ENCODE measurements around the gene CFDP1. TPM values are rescaled to one million over a fixed set of nuclear protein-coding genes. Genes with fewer than 3 reads are reported as not detected.

Gene CFDP1
- total and polyA plus RNA-seq, 2 donors (not counting 3 experiments of a cell fraction or from before 2014, with no cell fraction given) = 17.8 to 53.8 TPM

DNA sequence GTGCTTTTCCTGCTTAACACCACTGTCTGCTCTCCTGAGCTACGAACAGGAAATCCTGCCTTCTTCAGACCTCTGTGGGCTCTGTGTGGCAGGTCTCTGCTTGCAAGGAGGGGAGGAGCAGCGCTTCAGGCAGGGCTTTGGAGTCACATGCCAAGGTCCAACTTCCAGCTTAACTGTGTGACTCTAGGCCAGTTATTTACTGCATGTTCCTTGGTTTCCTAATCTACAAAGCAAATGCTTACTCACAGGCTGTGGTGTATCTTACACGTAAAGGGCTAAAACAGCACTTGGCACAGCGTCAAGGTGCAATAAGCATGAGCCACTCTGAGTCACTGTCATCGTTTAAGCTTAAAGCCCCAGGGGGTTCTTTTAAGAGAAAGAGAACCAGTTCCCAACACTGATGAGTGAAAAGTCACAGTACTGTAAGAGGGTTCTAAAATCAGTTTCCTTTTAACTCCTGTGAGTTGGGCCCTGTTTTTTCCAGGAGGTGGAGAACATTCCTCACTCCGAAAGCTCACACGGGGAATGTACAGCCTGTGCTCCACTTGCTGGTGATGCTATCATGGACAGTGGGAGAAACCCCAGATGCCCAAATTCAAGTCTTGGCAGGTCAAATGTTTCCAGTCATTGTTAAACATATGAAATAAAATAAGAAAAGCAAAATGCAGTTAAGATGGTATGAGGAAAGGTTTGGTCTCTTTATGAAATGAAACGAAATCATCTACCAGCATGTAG is 127.8 kb downstream of the CFDP1 start:
- intact Hi-C loops (cut with micrococcal nuclease) = loop anchor here (1.0 kb wide), 8 partner anchors 16 to 80 kb away; partner anchors contain the start of gene BCAR1
- Histone ChIP-seq H3K4me2 (ENCODE audit: insufficient read depth, low read length) (peak overlapping the region; percentile 69), H3K4me1 (ENCODE audit: control insufficient read depth, extremely low read depth, insufficient read depth, low read length) (peaks cover 38% of the 10 kb centered on the region), H3K9me1 (replicated peaks; ENCODE audit: control insufficient read depth, extremely low read depth, insufficient read depth, low read length) (no peaks in the 10 kb centered on the region), H3K4me3 (replicated peaks in 1 of 3; ENCODE audit: insufficient read depth in 1 of 3, low read depth in 1 of 3, low read length in 3 of 3) (peak overlapping the region in 1 of 3 experiments; percentile 13), H3K79me2 (ENCODE audit: control insufficient read depth, insufficient read depth, low read length) (peaks cover 2% of the 10 kb centered on the region), H4K20me1 (replicated peaks; ENCODE audit: control insufficient read depth, extremely low read depth, insufficient read depth, low read length) (no peaks in the 10 kb centered on the region), H3K9ac (replicated peaks; ENCODE audit: extremely low read depth, insufficient read depth, low read length) (peak overlapping the region; percentile 78), H3K9me3 (replicated peaks; ENCODE audit: control insufficient read depth, insufficient read depth, low read length) (no peaks in the 10 kb centered on the region), H3K27me3 (ENCODE audit: control insufficient read depth in 2 of 2, insufficient read depth in 2 of 2, low read length in 2 of 2) (no peaks in the 10 kb centered on the region), H2AFZ (ENCODE audit: low read depth, low read length) (no peak overlapping the region), H3K27ac (ENCODE audit: insufficient read depth, low read depth, low read length) (peak overlapping the region; percentile 91), H3K36me3 (ENCODE audit: control insufficient read depth in 2 of 2, extremely low read depth in 1 of 2, insufficient read depth in 2 of 2, low read length in 2 of 2) (peaks cover 0 to 2% of the 10 kb centered on the region in 2 experiments)
- TF ChIP-seq JUN (IDR thresholded peaks at IDR 0.05; ENCODE audit: borderline replicate concordance, insufficient read depth, insufficient read length, low read depth) (peak; percentile 72), EZH2 (IDR thresholded peaks at IDR 0.05; ENCODE audit: borderline replicate concordance, low read depth, low read length, severe bottlenecking) (no peak), POLR2AphosphoS5 (IDR thresholded peaks at IDR 0.05; ENCODE audit: insufficient read depth, low read depth, low read length) (peak; percentile 68), GATA2 (IDR thresholded peaks at IDR 0.05; ENCODE audit: insufficient read depth, insufficient read length, low read depth, low read length) (peak; percentile 81), FOS (IDR thresholded peaks at IDR 0.05; ENCODE audit: borderline replicate concordance, insufficient read depth, low read length) (peak; percentile 97), POLR2A (IDR thresholded peaks at IDR 0.05; ENCODE audit: low read depth, low read length) (no peak), MYC (IDR thresholded peaks at IDR 0.05; ENCODE audit: low read depth, low read length) (no peak)
- TF ChIP-seq, protein P1, sequence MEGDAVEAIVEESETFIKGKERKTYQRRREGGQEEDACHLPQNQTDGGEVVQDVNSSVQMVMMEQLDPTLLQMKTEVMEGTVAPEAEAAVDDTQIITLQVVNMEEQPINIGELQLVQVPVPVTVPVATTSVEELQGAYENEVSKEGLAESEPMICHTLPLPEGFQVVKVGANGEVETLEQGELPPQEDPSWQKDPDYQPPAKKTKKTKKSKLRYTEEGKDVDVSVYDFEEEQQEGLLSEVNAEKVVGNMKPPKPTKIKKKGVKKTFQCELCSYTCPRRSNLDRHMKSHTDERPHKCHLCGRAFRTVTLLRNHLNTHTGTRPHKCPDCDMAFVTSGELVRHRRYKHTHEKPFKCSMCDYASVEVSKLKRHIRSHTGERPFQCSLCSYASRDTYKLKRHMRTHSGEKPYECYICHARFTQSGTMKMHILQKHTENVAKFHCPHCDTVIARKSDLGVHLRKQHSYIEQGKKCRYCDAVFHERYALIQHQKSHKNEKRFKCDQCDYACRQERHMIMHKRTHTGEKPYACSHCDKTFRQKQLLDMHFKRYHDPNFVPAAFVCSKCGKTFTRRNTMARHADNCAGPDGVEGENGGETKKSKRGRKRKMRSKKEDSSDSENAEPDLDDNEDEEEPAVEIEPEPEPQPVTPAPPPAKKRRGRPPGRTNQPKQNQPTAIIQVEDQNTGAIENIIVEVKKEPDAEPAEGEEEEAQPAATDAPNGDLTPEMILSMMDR (IDR thresholded peaks at IDR 0.05; ENCODE audit: extremely low read depth in 1 of 2, insufficient read depth in 1 of 2, low read depth in 1 of 2, low read length in 2 of 2) = no peak
- TF ChIP-seq, protein P2, sequence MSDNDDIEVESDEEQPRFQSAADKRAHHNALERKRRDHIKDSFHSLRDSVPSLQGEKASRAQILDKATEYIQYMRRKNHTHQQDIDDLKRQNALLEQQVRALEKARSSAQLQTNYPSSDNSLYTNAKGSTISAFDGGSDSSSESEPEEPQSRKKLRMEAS (IDR thresholded peaks at IDR 0.05; ENCODE audit: insufficient read depth, insufficient read length) = peak; percentile 71
- ChIA-PET CTCF (interaction anchor here (0.6 to 3.8 kb wide), 22 partner anchors 9 to 107 kb away, joined by 3 to 28 read pairs (median 5); no protein-coding TSS in a partner anchor), POLR2A (interaction anchor here (1.0 to 2.6 kb wide), 5 partner anchors 12 to 72 kb away, joined by 3 to 22 read pairs (median 6); no protein-coding TSS in a partner anchor)
- TSS peak; percentile 82 for BruUV-seq (replicated peaks)
- FAIRE-seq (peak; percentile 96), DNase-seq (ENCODE audit: low read depth, low spot score) (peak; percentile 98)
- dilution Hi-C loops (cut with MboI; ENCODE audit: extremely low pct_ligation_motif_present, low sequenced_read_pairs) = no loop called here
